ENCODE measurements around the gene ALDH1A1. TPM values are rescaled to one million over a fixed set of nuclear protein-coding genes. Genes with fewer than 3 reads are reported as not detected.

The ALDH1A1 gene
- total and polyA plus RNA-seq, 2 of the 8 experiments (the other 6 are each of a cell fraction or from before 2014, with no cell fraction given), result 0.50 to 0.82 TPM

GRCh38 chr9:72911247-72911775, 41.5 kb downstream of the ALDH1A1 start:
- Histone ChIP-seq H3K9me3 (ENCODE audit: insufficient read depth in 2 of 2, low read depth in 1 of 2, low read length in 1 of 2) (no peaks in the 10 kb centered on the region), H3K27ac (ENCODE audit: low read depth, low read length) (no peak overlapping the region), H2BK15ac (ENCODE audit: low read length) (no peak overlapping the region), H3K4me1 (replicated peaks in 1 of 4; ENCODE audit: control insufficient read depth in 3 of 4, insufficient read depth in 4 of 4, low read length in 3 of 4) (no peaks in the 10 kb centered on the region), H4K8ac (ENCODE audit: extremely low read depth, insufficient read depth, low read length) (no peak overlapping the region), H4K5ac (ENCODE audit: insufficient read length, low read depth, low read length) (no peak overlapping the region), H2BK12ac (ENCODE audit: low read depth, low read length) (no peak overlapping the region), H3K4me3 (ENCODE audit: extremely low read depth in 1 of 4, insufficient read depth in 2 of 4, low read depth in 3 of 4, low read length in 4 of 4) (no peak overlapping the region), H2AK5ac (ENCODE audit: low read depth, low read length) (no peak overlapping the region), H2BK120ac (replicated peaks; ENCODE audit: low read depth, low read length) (no peak overlapping the region), H4K20me1 (replicated peaks in 1 of 2; ENCODE audit: control insufficient read depth in 1 of 2, insufficient read depth in 2 of 2, low read length in 2 of 2) (no peaks in the 10 kb centered on the region), H3K23ac (ENCODE audit: insufficient read length) (no peak overlapping the region), H2BK5ac (ENCODE audit: low read depth, low read length) (no peak overlapping the region), H3K79me2 (ENCODE audit: control insufficient read depth in 1 of 2, insufficient read depth in 2 of 2, low read length in 2 of 2) (no peaks in the 10 kb centered on the region), H3K14ac (ENCODE audit: insufficient read length) (no peak overlapping the region), H3K4me2 (ENCODE audit: insufficient read depth in 1 of 2, low read depth in 2 of 2, low read length in 2 of 2) (no peak overlapping the region), H2AFZ (ENCODE audit: low read length) (no peak overlapping the region), H3K18ac (ENCODE audit: extremely low read depth, low read length) (no peak overlapping the region), H3K9ac (replicated peaks in 1 of 4; ENCODE audit: extremely low read depth in 1 of 4, low read depth in 3 of 4, low read length in 3 of 4) (no peak overlapping the region), H3K56ac (replicated peaks; ENCODE audit: insufficient read length, low read depth, low read length) (no peak overlapping the region), H3K4ac (replicated peaks; ENCODE audit: insufficient read length, low read depth, low read length) (no peak overlapping the region), H3K79me1 (ENCODE audit: low read depth, low read length) (no peaks in the 10 kb centered on the region), H3K36me3 (ENCODE audit: control insufficient read depth in 2 of 4, insufficient read depth in 4 of 4, low read length in 3 of 4) (no peaks in the 10 kb centered on the region), H2BK20ac (ENCODE audit: low read length) (no peak overlapping the region), H3K23me2 (ENCODE audit: low read depth, low read length) (no peaks in the 10 kb centered on the region), H4K91ac (replicated peaks; ENCODE audit: insufficient read length, low read length) (no peak overlapping the region), H3K27me3 (replicated peaks in 1 of 4; ENCODE audit: control insufficient read depth in 3 of 4, extremely low read depth in 1 of 4, insufficient read depth in 3 of 4, low read length in 3 of 4) (no peaks in the 10 kb centered on the region)
- ChIA-PET CTCF (ENCODE audit: partially characterized antibody) (interaction anchor here (1.2 kb wide), 1 partner anchor 9 kb away, joined by 5 read pairs; no protein-coding TSS in a partner anchor), POLR2A (ENCODE audit: partially characterized antibody) (no interaction called here)
- WGBS, 2 experiments (ENCODE audit: extremely low coverage in 1 of 2, insufficient coverage in 1 of 2, insufficient read length in 1 of 2, insufficient replicate concordance in 2 of 2, low coverage in 1 of 2, low lambda C conversion rate in 2 of 2, missing lambda C conversion rate in 1 of 2), result 85% methylated on average over 2 of the region's 2 CpGs; no CpG with 5 or more reads in 1 of the 2 experiments
- no peak for FAIRE-seq
- DNase-seq (ENCODE audit: low read depth in 1 of 2, low spot score in 2 of 2), result no peak
- no peak for TF ChIP-seq SIX5 (IDR thresholded peaks at IDR 0.05; ENCODE audit: low read depth, low read length)
- no peak for TF ChIP-seq HDAC6 (IDR thresholded peaks at IDR 0.05; ENCODE audit: low read depth, low read length)
- no peak for TF ChIP-seq CTBP2 (IDR thresholded peaks at IDR 0.05; ENCODE audit: borderline replicate concordance, insufficient read depth, insufficient read length, low read length)
- no peak for TF ChIP-seq SIN3A (conservative IDR thresholded peaks at IDR 0.05 in 1 of 2, IDR thresholded peaks at IDR 0.05 in 1 of 2; ENCODE audit: low read depth in 1 of 2, low read length in 2 of 2)
- no peak for TF ChIP-seq CBX5 (IDR thresholded peaks at IDR 0.05; ENCODE audit: low read depth, low read length)
- no peak for TF ChIP-seq CTCF (IDR thresholded peaks at IDR 0.05; ENCODE audit: control extremely low read depth in 1 of 3, insufficient read depth in 1 of 3, low read depth in 1 of 3, low read length in 3 of 3)
- no peak for TF ChIP-seq PHF8 (conservative IDR thresholded peaks at IDR 0.05; ENCODE audit: low read depth, low read length)
- no peak for TF ChIP-seq NRF1 (IDR thresholded peaks at IDR 0.05; ENCODE audit: low read depth, low read length)
- TF ChIP-seq EP300 (IDR thresholded peaks at IDR 0.05; ENCODE audit: borderline replicate concordance in 1 of 2, low read depth in 2 of 2, low read length in 2 of 2), result no peak
- no peak for TF ChIP-seq CHD1 (IDR thresholded peaks at IDR 0.05; ENCODE audit: low read depth, low read length)
- TF ChIP-seq EZH2 (IDR thresholded peaks at IDR 0.05; ENCODE audit: low read depth, low read length, severe bottlenecking), result no peak

Measured in H1 (cell line).